GM19468 (cell line): ENCODE data around the gene COQ8A.
"Not testable (repeated sequence)": the region's sequence is repeated elsewhere in the genome, so short reads cannot be mapped to it uniquely, and the experiment has no call there.

ENCODE experiments used
- ATAC-seq: cut with Tn5 transposase; IDR thresholded peaks from one replicate; pipeline ENCODE4 v1.9.1; 2021; ENCODE audit warnings: mild to moderate bottlenecking, moderate library complexity, moderate number of reproducible peaks; ENCODE audit not compliant: unreplicated experiment; ENCODE audit errors: extremely low read depth

The COQ8A gene

GRCh38 chr1:226950871-226951270 lies 10.8 kb downstream of the COQ8A start:
- ATAC-seq, result no peak

DNA sequence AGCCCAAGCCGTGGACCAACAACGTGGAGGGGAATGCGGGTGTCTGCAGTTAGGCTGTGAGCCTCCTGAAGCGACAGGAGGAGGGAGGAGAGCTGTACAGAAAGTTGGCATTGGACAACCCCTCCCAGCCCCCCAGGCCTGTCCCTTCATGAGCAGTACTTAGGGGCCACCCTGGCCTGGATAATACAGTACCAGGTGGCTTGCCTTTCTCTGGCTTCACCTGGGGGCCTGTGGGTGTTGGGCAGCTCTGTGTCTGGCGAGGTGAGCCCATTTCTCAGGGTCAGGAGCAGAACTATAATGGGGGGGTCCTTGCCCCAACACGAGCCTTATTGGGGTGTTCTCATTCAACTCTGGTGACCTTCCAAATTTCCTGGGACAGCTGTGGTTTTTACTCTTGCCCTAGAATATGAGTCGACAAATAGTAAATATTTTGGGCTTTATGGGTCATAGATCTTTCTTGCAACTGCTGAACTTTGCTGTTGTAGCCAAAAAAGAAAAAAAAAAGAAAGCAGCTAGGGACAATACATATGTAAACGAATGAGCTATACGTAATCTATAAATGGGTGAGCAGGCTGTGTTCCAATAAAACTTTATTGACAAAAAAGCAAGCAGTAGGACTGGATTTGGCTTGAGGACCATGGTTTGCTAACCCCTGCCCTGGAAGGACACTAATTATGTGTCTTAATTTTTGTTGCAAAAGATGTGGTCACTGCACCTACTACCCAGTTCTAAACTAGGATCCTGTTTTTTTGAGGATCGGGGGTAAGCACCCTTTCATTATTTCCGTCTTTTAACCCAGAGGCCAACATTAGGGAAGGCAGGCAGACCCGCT lies 11.4 kb downstream of the COQ8A start:
- ATAC-seq, result no peak

GRCh38 chr1:226952118-226952441 lies 12.0 kb downstream of the COQ8A start:
- ATAC-seq, result no peak

DNA sequence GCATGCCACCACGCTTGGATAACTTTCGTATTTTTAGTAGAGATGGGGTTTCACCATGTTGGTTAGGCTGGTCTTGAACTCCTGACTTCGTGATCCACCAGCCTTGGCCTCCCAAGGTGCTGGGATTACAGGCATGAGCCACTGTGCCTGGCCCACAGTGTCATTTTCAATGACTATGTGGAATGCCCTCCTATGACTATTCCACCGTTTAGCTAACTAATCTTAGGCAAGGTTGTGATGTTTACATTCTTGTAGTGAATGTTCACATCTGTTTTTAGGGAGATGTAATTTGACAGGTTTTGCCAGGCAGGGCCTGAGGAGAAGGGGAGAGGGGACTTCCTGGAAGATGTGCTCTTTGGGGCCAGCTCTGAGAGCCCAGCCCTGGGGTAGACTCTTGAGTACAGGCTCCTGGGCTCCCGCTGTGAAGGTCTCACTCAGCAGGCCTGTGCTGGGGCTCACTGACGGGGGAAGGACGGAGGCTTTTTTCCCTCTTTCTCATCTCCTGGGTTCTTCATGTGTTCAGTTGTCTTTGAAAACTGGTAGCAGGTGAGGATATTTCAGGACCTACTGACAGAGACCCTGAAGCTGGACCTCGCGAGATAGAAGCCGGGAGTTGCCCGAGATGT lies 13.2 kb downstream of the COQ8A start:
- no peak for ATAC-seq

DNA sequence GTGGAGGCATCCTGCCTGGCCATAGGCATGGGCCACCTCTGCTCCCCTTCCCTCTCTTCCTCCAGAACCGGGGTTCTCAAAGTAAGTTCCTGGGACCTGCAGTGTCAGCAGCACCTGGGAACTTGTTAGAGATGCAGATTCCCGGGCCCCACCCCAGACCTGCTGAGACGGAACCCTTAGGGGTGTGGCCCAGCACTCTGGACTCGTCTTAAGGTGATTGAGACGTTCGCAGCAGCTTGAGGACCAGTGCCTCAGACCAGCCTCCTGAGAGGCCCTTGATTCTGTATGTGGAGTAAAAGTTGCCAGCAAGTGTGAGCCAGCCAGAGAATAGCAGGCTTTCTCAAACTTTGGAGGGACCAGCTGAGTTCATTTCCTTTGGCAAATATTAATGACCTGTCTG lies 14.2 kb downstream of the COQ8A start:
- ATAC-seq, result no peak

DNA sequence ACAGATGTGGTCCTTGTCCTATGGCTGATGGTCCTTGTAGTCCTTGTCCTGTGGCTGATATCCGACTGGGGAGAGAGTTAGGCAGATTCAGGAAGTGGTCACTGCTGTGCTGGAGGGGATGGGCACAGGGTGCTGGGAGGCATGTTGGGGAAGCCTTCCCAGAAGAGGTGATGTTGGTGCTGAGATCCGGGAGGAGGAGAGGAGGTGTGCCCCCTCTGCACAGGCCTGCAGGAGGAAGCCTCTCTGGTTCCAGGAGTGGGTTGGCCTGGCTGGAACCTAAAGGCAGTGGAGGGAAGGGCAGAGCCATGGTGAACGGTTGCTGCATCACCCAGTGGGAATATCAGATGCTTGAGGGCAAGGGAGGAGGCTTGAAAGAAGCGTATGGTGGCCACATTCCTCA lies 14.7 kb downstream of the COQ8A start:
- ATAC-seq, result no peak

GRCh38 chr1:226955857-226956256 lies 15.8 kb downstream of the COQ8A start:
- ATAC-seq, result not testable (repeated sequence)

DNA sequence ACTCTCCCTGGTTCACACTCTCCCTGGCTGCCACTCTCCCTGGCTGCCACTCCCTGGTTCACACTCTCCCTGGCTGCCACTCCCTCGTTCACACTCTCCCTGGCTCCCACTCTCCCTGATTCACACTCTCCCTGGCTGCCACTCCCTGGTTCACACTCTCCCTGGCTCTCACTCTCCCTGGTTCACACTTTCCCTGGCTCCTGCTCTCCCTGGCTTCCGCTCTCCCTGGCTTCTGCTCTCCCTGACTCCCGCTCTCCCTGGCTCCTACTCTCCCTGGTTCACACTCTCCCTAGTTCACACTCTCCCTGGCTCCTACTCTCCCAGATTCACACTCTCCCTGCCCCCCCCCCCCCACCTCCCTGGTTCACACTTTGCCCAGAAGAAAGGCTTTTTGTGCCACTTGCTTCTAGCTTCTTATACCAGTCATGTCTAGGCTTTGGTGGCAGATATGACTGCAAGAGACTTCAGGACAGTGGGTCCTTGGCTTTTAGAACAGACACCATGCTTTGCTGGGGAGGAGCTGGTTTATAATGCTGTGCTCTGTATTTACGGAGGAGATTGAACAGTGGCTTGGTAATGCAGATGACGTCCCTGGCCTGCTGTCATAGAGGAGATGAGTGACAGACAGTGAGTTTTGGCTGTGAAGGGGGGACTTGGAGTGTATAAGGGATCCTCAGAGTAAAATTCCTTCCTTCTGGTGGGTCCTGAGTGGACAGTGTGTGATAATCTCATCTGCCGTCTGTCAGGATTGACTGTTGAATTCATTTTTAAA lies 17.0 kb downstream of the COQ8A start:
- no peak for ATAC-seq

GRCh38 chr1:226957714-226958113 lies 17.6 kb downstream of the COQ8A start:
- no peak for ATAC-seq

DNA sequence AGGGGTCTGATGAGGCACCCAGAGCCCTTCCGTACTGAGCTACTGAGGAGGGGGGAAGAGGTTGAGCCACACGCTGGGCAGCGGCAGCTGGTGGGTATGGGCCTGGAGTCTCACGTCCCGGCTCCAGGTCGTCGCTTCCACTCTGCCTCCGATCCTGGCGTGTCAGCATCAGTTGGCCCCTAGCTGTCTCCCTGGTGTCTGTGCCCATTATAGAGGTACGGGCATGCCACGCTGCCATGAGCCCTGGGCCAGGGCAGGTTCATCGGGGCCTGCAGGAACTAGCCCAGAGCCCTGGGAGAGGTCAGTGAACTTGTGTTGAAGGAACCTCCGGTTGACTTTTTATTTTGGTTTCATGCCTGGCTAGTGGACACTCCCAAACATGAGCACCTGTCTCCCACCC lies 18.2 kb downstream of the COQ8A start:
- no peak for ATAC-seq

GRCh38 chr1:226960256-226960655 lies 20.2 kb downstream of the COQ8A start:
- ATAC-seq, result no peak

GRCh38 chr1:226960944-226961765 lies 21.1 kb downstream of the COQ8A start:
- ATAC-seq, result no peak

DNA sequence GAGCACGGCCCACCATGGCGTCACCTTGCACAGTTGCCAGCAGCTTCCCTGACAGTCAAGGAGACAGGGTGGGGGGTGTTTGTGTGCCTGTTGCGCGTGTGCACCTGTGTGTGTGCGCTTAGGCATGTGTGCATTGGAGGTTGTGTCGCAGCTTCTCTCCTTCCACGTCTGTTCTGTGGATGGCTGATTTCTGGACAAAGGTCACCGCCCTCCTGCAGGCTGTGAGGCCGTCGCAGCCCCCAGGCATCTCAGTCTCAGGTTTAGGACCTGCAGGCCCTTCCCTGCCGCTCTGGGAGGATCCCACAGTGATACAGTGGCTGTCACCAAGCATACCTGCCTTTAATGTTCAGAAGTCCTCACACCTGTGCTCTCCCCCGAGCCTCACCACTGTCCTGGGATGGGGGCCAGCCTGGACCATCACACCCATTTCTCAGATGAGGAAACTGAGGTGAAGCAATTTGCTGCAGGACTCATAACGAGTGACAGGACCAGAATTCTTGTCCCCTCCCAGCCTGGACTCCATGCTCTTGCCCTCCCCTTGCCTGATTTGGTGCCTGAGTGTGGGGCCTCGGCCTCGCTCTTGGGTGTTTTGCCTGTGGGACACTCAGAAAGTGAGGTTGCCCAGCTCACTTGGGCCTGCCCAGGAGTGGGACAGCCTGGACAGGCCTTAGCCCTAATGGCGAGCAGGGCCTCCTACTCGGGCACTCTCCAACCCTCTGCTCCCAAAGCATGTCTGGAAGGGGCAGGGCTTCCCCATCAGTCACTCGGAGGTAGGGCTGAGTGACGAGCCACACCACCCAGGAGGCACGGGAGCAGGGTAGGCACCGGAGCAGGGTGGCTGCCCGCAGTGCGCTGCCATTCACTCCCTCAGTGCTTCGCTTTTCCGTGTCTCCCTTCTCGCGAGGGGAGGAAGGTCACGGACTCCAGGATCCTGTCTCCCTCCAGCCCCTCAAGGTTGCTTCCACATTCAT lies 22.6 kb downstream of the COQ8A start:
- no peak for ATAC-seq

DNA sequence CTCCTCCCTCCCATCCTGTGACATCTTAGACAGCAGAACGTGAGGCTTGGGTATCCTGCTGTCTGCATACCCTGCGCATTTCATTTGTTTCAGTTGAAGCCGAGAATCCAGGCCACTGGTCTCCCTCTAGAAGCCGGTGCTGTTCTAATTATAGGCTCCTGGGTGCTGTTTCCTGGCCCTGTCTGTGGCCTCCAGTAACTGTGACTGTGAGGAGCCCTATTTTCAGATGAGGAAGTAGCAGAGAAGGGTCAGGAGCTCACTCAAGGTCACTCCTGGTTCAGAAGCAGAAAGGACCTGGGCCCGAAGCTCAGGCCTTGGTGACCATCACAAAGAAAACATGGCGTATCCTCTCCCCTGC lies 24.0 kb downstream of the COQ8A start:
- no peak for ATAC-seq

DNA sequence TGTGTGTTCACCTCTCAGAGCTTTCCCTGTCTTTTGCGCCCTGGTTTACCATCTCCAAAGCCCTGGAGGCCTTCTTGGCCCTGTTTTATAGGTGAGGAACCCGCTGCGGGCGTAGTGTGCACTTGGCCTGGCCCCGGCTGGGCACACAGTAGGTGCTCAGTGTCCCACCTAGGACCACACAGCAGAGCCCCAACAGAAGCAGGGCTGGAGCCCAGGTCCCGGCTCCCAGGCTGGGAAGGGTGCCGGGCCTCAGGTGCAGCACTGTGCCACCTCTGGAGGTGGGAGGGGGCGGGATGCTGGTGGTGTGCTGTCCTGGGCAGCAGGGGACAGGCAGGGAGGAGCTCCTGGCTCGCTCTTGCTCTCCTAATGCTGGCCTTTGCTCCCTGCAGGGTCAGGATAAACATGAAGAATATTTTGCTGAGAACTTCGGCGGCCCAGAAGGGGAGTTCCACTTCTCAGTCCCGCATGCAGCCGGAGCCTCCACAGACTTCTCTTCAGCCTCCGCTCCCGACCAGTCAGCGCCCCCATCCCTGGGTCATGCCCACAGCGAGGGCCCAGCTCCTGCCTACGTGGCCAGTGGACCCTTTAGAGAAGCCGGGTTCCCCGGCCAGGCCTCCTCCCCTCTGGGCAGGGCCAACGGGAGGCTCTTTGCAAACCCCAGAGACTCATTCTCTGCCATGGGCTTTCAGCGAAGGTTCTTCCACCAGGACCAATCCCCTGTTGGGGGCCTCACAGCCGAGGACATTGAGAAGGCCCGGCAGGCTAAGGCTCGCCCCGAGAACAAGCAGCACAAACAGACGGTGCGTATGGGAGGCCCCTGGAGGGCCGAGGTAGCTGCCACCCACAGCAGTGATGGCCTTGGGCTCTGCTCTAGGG lies 24.8 kb downstream of the COQ8A start:
- no peak for ATAC-seq

DNA sequence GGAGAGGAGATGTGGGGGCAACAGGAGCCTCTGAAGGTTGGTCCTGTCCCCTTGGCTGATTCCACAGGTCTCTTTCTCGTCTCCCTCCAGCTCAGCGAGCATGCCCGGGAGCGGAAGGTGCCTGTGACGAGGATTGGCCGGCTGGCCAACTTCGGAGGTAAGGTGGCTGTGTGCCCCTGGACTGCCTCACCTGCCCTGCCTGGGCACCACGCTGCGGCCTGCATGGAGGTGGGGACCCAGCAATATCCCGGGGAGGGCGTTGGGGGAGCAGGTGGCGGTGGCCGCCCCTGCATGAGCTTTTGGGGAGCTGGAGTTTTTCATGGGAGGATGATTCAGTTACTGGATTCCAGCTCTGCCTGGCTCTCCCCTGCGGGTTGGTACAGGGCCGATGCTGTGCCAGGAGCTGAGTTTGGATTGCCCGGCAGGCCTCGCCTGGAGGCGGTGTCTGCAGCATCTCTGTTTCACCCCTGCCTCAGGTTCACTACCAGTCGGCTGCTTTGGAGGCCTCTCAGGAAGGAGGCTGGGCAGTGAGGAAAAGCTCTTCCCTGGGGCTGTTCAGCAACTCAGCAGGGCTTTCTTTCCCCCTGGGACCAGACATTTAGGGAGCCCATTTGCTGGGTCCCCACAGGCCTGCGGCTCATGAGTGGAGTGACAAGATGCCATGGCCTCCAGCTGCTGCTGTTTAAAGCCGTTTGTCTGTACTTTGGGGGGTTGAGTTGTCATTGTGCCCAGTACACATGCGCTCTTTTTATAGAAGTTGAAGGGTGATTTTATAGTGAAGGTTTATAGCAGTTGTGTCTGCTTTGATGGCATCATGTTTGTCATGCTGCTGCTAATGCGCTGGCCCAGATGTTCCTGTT lies 25.7 kb downstream of the COQ8A start:
- no peak for ATAC-seq

- no peak for ATAC-seq
Observed at GRCh38 chr1:226966683-226967082, 26.6 kb downstream of the COQ8A start.

DNA sequence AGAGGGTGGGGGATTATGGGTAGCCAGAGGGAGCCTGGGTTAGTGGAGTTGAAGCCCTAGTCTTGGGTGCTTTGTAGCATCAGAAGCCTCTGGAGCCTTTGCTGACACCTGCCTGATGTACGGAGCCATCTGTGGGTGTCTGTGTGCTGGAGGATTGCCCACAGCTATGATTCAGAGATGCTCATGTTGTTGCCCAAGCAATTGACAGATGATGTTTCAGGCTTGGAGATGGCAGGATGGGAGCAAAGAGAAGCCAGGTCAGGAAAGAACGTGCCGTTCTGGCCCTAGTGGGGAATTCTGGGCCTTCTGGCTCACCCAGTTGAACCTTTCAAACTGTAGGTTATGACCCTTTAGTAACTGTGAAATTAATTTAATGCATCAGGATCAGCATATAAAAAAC lies 27.6 kb downstream of the COQ8A start:
- no peak for ATAC-seq
